UCSD-AML1 (cell line): ENCODE results near the gene TBL2.
A peak's percentile ranks its signal among the peaks of the same experiment; 100 is the strongest.
"Not testable (repeated sequence)": the region's sequence is repeated elsewhere in the genome, so short reads cannot be mapped to it uniquely, and the experiment has no call there.

Experiments
- DNase-seq: peaks from one replicate; lab custom pipeline; 2025; ENCODE audit not compliant: unreplicated experiment; lab: John Stamatoyannopoulos, UW

Gene TBL2

DNA sequence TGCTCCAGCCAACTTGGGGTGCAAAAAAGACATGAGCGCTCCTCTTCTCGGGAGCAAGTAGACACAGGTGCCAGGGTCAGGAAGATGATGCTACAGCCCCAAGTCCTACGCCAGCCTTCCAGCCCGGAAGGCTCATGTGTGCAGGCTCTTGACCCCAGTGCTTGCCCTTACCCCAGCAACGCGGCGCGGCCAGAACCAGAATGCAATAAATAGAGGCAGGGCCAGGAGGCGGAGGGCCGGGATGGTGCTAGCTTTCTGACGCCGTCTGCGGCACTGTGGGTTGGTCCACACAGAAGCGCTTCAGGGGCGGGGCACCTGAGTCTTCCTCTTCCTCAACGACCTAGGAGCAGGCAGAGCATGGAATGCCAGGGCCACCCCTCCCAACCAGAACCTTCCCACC, 41.3 kb downstream of the TBL2 start:
- no peak for DNase-seq

DNA sequence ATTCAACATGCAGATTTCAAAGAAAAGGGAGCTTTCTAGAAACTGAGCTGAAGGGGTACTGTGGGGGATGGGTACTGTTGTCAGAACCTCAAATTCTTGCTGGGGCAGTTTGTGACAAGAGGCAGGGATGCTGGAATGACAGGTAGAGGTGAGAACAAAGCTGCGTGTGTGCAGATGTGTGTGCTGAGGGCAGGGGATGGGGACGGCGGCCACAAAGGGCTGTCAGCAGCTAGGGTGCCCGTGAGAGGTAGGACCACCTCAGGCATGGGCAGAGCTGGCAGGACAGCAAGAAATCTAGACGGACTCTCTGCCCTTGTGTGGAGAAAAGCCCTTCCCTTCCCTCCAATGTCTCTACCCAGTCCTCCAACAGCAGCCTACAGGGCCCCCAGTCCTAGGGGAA, 41.9 kb downstream of the TBL2 start:
- DNase-seq, result no peak

DNA sequence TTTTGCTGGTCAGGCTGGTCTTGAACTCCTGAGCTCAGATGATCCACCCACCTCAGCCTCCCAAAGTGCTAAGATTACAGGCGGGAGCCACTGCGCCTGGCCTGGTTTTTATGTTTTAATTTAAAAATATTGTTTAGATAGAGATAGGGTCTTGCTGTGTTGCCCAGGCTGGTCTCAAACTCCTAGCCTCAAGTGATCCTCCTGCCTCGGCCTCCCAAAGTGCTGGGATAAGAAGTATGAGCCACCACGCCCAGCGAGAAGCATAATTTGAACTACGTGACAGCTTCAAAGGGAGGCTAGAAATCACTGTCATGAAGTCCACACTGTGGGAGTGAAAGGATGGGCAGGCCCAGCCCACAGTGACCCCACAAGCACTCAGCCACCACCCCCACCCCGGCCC, 42.5 kb downstream of the TBL2 start:
- not testable (repeated sequence) for DNase-seq

DNA sequence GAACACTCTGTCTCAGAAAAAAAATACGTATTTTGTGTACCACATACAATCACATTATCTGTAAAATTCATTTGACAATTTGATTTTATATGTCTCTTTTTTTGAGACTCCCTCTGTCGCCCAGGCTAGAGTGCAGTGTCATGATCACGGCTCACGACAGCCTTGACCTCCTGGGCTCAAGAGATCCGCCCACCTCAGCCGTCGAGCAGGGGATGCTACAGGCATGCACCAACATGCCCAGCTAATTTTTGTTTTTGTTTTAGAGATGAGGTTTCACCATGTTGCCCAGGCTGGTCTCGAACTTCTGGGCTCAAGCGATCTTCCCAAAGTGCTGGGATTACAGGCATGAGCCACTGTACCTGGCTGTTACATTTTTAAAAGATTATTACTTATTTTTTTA, 44.6 kb downstream of the TBL2 start:
- no peak for DNase-seq

- no peak for DNase-seq
Measured at GRCh38 chr7:73532224-73532623, 46.2 kb downstream of the TBL2 start.

DNA sequence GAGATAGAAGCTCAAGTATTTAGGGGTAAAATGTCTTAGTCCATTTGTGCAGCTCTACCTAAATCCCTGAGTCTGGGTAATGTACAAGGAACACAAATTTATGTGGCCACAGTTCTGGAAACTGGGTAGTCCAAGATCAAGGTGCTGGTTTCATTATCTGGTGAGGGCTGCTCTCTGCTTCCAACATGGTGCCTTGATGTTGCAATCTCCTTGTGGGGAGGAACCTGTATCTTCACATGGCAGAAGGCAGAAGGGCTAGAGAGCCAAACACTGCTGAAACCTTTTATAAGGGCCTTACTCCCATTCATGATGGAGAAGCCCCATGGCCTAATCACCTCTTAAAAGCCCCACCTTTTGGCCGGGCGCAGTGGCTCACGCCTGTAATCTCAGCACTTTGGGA, 47.6 kb downstream of the TBL2 start:
- DNase-seq, result no peak

- peak; percentile 16 for DNase-seq
Measured at GRCh38 chr7:73526896-73527821, 51.2 kb downstream of the TBL2 start.

GRCh38 chr7:73526158-73526494, 52.3 kb downstream of the TBL2 start:
- not testable (repeated sequence) for DNase-seq

DNA sequence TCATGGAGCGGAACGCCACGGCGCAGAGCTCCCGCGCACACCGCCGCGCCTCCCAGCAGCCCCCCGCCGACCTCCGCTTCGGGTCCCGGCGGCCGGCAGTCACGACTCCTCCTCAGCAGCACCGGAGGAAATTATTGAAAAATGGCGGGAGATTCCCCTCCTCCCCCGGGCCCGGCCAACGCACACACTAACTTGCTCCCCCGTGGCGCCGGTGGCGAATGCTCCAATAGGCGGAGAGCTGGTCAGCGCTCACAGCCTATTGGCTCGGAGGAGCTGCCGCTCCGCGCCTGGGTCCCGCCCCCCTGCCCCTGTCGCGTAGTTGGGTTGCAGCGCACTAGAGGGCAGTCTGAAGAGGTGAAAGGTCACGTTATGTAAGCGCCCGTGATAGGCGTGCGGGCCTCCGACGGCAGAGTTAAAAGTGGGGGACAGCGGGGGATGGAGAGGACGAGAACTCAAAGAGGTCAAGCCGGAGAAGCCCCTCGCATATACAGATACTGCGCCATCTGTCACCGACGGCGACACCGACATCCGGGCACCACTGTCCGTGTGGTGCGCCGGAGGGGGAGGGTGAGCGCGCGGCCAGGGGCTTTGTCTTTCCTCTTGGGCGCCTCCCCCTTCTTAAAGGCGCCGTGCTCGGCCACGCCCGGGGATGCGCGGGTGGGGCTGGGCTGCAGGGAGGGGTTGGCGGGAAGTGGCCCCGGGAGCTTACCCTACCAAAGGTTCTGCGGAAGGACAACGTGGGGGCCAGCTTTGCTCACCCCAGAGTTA, 56.1 kb downstream of the TBL2 start, which contains the start of gene BAZ1B:
TSS of gene BAZ1B (minus strand) at position 189 of the 768 bp plus-strand sequence. CDS start 360 bp downstream, outside the sequence.
- DNase-seq, result peak; percentile 90

DNA sequence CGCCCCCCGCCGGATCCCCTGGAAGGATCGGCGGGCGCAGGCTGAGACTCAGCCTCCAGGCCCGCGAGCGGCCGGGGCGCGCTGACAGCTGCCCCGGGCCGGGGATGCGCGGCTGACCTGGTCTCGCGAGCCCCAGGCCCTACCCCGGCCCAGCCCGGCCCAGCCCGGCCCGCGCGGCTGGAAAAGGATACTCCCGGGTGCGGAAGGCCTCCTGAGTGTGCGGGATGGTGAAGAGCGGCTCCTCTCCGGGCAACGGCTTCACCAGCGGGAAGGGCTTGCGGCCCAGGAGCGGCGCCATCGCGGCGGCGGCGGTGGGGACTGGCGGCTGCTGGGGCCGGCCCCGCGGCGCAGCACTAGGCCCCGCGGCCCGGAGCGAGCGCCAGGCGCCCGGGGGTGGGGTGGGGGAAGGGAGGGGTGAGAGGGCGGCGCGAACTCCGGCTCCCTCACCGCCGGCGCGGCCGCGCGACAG, 56.7 kb downstream of the TBL2 start:
- DNase-seq, result no peak

DNA sequence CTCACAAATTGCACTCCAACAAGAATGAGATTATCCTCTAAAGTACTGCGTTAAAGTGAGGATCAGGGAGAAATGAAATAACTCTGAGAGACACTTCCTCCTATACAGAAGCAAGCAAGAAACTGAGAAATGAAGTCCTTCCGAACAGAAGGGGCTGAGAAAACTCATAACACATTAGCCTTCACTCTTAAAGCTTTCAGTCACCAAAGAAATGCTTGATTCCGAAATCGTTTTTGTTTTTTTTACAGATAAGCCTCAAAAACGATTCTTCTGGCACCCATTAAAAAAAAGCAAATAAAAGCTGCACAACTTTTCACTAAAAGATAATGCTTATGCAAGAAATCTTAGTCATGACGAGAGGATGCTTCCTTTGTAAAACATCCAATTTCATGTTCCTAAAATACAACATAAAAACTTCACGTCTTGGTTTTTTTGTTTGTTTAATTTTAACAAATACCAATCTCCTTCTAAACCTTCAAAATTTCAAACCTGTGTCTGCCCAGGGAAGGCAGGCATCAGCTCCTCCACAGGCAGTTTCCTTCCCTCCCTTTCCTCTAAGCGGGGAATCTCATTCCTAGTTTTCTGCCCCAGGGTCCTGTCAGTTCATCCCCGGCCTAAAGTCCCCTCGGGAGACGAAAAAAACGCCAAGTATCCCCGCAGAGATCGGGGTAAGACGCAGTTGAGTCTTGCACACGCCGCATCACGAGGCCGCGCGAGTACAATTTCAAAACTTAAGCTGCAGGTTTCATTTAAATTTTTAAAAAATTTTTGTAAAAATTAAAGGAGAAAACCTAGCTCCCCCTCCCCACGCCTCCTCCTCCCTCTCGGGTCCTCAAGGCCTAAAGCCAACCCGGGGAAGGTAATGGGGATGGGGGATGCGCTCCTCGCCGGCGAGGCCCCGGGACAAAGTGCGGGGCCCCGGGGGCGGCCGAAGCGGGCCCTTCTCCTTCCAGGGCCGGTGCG, 57.4 kb downstream of the TBL2 start:
- DNase-seq, result no peak

GRCh38 chr7:73519867-73520672, 58.3 kb downstream of the TBL2 start:
- peak; percentile 6 for DNase-seq

DNA sequence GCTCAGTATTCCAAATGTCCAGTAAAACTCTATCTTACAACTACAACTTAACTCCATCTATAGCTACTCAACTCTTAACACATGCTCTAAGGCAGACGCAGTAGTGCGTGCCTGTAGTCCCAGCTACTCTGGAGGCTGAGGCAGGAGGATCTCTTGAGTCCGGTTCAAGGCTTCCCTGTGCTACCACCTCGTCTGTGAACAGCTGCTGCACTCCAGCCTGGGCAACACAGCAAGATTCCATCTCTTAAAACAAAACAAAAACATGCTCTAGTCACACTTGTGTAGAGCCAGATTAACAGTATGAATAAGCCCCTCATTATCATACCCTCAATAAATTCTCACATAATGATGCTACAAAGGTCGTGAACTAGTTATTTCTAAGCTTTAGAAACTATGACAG, 59.9 kb downstream of the TBL2 start:
- no peak for DNase-seq
